RKO (cell line): ENCODE results near the gene BCL2L12.
A peak's percentile ranks its signal among the peaks of the same experiment; 100 is the strongest.
"Not testable (repeated sequence)": the region's sequence is repeated elsewhere in the genome, so short reads cannot be mapped to it uniquely, and the experiment has no call there.

Experiments
- DNase-seq: peaks from one replicate; pipeline ENCODE4 v3.0.0-alpha.2; 2016; ENCODE audit warnings: low spot score

BCL2L12 gene

GRCh38 chr19:49665351-49666119 is at the start of gene BCL2L12, which contains the start of gene IRF3:
BCL2L12 (plus strand) TSS chr19:49665933; CDS start chr19:49666693, 760 bp downstream.
IRF3 (minus strand) TSS chr19:49665857; CDS start chr19:49664838, 1,019 bp downstream.
- DNase-seq: peak; percentile 97

DNA sequence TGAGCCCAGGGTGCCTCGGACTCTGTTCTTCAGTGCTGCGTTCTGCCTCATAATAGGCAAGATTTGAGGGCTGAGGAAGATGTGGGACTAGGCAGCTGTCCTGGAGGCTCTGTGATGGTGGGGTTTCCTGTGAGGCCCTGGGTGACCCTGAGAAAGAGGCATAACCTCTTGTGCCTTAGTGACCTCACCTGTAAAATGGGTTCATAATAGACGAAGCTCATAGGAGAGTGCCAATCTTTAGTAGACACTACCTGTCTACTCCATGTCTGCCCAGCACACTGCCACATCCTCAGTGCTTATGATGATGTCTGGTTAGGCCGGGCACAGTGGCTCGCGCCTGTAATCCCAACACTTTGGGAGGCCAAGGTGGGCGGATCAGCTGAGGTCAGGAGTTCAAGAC is 49.2 kb upstream of the BCL2L12 start:
- DNase-seq: no peak

DNA sequence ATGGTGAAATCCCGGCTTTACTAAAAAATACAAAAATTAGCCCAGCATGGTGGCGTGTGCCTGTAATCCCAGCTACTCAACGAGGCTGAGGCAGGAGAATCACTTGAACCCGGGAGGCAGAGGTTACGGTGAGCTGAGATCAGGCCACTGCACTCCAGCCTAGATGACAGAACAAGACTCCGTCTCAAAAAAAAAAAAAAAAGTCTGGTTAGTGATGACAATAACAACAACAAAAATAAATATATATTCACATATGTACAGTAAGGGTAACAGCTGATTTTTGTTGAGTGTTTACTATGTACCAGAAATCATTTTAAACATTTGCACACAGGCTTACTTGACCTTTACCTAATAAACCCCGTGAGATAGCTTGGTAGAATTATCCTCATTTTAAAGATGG is 48.8 kb upstream of the BCL2L12 start:
- no peak for DNase-seq

DNA sequence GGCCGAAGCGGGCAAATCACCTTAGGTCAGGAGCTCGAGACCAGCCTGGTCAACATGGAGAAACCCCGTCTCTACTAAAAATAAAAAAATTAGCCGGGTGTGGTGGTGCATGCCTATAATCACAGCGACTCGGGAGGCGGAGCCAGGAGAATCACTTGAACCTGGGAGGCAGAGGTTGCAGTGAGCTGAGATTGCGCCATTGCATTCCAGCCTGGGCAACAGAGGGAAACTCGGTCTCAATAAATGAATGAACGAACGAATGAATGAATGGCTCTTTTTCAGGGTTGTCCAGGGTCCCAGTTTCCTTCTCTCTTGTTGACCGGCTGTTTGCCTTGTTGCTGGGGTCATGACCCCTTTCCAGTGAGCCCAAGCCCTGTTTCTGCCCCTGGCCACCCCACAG is 47.9 kb upstream of the BCL2L12 start:
- DNase-seq: not testable (repeated sequence)

DNA sequence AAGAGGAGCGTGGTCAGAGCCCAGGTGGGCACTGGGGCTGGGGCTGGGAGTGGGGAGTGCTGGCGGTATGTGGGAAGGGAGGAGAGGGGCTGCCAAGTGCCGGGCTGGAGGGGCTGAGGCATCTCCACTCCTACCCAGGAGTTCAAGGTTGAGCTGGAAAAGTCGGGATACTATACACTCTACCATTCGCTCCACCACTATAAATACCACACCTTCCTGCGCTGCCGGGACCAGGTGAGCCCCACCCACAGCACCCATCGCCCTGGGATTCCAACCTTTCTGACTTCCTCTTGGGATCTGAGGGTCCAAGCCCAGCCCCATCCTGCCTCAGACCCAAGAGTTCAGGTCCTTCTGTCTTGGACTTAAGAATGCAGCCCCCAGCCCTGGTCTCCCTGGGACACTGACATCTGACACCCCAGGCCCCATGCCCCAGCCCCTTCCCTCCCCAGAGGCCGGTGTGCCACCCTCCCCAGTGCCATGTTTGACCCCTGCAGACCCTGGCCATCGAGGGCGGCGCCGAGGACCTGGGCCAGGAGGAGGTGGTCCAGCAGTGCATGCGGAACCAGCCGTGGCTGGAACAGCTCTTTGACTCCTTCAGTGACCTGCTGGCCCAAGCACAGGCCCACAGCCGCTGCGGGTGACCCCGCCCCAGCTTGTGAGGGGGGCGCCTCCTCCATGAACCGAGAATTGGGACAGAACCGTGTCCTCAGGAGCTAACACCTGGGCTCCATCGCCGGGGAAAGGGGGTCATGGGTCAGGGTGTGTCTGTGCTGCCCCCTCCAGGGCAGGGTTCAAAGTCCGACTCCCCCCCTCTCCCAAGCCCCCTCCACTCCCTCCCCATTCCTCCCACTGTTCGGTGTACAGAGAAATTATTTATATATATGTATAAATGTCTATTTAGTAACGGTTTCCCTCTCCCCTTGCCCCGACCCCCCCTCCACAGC is 40.5 kb upstream of the BCL2L12 start:
- DNase-seq: no peak

GRCh38 chr19:49626226-49626625 is 39.5 kb upstream of the BCL2L12 start:
- DNase-seq: no peak

GRCh38 chr19:49629659-49630058 is 36.1 kb upstream of the BCL2L12 start:
- DNase-seq: no peak

DNA sequence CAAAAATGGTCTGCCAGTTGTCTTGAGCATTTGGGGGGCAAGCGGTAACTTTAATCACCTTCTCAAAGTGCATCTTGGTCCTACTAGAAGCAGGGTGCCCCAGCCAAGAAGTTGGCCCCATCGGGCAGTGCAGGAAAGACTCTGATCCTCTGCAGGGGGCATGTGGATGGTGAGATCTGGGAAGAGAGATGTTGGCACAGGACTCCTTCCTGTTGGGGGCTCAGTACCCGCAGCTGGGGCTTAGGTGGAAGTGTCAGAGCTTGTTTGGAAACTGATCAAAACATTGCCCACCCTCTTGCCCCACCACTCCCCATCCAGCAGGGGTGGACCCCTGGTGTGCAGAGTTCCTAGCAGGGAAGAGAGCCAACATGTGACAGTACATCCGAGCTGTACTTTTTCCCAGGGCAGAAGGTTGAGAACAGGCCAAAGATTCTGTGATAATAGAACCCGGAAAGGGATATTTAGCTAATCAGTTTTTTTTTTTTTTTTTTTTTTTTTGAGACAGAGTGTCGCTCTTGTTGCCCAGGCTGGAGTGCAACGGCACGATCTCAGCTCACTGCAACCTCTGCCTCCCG is 34.6 kb upstream of the BCL2L12 start:
- DNase-seq: no peak

DNA sequence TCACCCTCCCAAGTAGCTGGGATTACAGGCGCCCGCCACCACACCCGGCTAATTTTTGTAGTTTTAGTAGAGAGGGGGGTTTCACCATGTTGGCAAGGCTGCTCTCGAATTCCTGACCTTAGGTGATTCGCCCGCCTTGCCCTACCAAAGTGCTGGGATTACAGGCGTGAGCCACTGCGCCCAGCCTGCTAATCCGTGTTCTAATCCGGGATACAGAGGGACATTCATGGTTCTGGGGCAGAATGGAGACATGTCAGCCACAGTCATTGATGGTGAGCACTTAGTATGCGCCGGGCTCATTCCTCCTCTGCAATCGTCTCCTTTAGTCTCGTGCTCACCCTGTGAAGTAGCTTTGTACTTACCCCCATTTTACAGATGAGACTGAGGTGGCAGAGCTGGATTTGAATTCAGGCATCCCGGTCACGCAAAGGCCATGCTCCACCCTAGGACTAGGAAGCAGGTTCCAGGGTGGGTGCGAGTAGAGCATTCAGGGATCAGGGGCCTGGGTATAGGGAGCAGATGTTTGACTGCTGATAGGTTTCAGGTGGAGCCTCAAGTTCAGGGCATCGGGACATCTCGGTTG is 34.0 kb upstream of the BCL2L12 start:
- no peak for DNase-seq

GRCh38 chr19:49632576-49632975 is 33.2 kb upstream of the BCL2L12 start:
- DNase-seq: no peak

DNA sequence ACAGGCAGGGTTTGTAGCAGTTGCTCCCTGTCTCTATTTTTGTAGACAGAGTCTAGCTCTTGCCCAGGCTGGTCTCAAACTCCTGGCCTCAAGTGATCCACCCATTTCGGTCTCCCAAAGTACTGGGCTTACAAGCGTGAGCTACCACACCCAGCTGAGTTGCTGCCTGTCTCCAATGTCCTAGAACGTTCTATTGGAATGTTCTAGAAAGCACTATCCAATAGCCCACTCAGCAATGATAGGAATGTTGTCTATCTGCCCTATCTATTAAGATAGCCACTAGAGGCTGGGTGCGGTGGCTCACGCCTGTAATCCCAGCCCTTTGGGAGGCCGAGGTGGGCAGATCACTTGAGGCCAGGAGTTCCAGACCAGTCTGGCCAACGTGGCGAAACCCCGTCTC is 32.5 kb upstream of the BCL2L12 start:
- not testable (repeated sequence) for DNase-seq

- DNase-seq: no peak
Measured at GRCh38 chr19:49635530-49636232, 30.1 kb upstream of the BCL2L12 start.

DNA sequence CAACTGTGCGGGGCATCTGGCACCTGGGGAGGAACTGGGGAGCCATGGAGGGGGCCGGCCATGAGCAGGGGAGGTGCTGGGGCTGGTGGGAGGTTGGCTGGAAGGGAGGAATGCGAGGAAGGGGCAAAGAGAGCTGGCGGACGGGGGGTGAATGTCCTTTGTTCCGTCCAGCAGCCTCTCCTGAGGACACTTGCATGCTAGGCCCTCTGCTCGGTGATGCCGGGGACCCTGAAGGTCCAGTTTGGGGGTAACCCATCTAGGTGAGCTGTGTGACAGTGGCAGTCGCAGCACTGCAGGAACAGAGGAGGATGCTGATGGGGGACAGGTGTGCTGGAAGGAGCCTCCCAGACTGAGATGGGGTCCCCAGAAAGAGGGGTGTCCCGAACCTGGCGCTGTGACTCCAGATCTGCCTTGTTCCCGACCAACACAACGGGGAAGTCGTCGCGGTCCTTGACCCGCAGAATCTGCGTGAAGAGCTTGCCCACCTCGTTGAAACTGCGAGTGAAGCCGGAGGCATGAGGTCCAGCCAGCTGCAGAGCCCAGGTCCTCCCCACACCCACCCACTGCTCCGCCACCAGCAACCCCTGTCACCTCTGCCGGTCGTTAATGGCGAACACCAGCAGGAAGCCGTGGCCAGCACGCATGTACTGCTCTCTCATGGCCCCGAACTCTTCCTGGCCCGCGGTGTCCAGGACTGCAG is 29.4 kb upstream of the BCL2L12 start:
- no peak for DNase-seq

DNA sequence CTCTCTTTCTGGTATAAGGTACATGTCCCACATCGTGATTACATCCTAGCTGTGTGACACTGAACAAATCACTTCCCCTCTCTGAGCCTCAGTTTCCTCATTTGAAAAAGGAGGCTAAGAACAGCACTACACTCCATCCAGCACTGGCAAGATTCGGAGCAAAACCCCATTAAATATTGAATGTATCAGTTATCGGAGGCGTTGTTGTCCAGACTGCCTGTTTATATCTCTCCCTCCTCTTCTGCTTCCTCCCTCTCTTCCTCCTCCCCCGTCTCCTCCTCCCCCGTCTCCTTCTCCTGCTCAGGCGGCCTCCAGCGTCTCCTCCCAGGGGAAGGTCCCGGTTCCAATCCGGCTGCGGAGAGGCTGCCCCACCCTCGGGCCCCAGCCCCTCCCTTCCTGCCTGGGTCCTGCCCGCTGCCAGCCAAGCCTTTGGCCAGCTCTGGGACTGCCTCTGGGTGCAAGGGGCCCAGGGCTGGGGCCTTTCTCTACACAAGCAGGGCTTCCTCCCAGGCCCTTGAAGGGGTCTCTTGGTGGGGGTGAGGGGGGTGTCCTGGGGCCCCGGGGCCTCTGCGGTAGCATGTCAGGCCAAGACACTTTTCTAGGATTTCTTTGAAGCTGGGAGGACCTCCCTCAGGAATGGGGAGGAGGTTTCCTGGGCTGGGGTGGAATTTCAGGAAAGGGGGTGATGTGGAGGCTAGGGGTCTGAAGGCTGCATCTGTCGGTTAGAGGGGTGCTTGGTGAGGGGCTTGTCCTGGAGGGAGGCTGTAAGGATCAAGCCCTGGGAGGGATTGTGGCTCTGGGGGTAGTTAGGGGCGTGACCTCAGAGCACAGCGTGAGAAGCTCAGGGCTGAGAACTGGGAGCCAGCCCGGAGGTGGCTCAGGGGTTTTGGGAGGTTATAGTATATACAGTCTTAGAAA is 27.7 kb upstream of the BCL2L12 start:
- DNase-seq: no peak

- DNase-seq: no peak
Measured at GRCh38 chr19:49639401-49640112, 26.2 kb upstream of the BCL2L12 start.

GRCh38 chr19:49640113-49640898 is 25.4 kb upstream of the BCL2L12 start, which contains the start of gene RRAS:
RRAS (minus strand) TSS chr19:49640143; CDS start chr19:49640098, 45 bp downstream.
- DNase-seq: peak; percentile 99

DNA sequence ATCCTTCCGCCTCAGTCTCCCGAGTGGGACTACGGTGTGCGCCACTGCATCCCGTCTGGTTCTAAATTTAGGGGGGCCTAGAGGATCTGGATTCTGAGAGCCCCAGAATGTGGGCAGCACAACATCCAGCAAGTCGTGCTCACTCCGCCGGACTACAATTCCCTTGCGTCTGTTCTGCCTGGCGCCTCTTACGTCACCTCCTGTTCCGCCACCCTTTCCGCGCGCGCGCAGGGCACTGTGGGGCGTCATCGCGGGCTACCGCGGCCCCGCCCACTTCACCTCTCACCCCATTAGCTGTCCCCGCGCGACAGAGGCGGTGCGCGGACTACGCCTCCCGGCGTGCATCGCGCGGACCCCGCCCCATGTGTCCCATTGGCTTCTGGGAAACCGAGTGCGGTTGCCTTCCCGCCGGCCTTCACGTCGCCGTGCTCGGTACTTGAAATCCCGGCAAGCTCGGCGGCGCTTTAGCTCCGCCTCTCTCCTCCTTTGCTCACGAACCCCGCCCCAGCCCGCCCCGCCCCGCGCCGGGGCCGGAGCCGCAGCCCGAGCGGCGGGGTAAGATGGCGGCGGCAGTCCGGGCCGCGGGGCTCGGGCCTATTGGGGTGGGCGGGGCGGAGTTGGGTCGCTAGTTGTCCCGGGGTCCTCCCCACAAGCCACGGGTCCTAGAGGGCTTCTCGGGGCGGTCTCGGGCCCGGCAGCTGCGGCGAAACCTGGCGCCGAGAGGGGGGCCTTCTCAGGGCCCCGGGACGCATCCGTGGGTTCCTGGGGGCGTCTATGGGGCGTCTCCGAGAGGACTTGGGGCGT is 23.8 kb upstream of the BCL2L12 start, which contains the start of gene SCAF1:
Gene SCAF1, plus strand, starts transcription at position 522 of the 804 bp plus-strand sequence. CDS start 2,818 bp downstream, outside the sequence.
- peak; percentile 99 for DNase-seq
